ENCODE measurements around the gene REXO1.

- TF ChIP-seq POLR2A (IDR thresholded peaks at IDR 0.05) = peak in 1 of 4 donors; percentile 61
- peak in 4 of 6 experiments; percentile 25 to 54 (median 42) for TF ChIP-seq CTCF (IDR thresholded peaks at IDR 0.05)
Observed at GRCh38 chr19:1812426-1813191, 35.7 kb downstream of the REXO1 start.
